GM18499 (cell line): ENCODE results near the gene QPCT.
"Not testable (repeated sequence)": the region's sequence is repeated elsewhere in the genome, so short reads cannot be mapped to it uniquely, and the experiment has no call there.

Experiments
- ATAC-seq: cut with Tn5 transposase; IDR thresholded peaks from one replicate; pipeline ENCODE4 v1.9.1; 2021; ENCODE audit warnings: moderate number of reproducible peaks; ENCODE audit not compliant: insufficient read depth, unreplicated experiment

QPCT gene

DNA sequence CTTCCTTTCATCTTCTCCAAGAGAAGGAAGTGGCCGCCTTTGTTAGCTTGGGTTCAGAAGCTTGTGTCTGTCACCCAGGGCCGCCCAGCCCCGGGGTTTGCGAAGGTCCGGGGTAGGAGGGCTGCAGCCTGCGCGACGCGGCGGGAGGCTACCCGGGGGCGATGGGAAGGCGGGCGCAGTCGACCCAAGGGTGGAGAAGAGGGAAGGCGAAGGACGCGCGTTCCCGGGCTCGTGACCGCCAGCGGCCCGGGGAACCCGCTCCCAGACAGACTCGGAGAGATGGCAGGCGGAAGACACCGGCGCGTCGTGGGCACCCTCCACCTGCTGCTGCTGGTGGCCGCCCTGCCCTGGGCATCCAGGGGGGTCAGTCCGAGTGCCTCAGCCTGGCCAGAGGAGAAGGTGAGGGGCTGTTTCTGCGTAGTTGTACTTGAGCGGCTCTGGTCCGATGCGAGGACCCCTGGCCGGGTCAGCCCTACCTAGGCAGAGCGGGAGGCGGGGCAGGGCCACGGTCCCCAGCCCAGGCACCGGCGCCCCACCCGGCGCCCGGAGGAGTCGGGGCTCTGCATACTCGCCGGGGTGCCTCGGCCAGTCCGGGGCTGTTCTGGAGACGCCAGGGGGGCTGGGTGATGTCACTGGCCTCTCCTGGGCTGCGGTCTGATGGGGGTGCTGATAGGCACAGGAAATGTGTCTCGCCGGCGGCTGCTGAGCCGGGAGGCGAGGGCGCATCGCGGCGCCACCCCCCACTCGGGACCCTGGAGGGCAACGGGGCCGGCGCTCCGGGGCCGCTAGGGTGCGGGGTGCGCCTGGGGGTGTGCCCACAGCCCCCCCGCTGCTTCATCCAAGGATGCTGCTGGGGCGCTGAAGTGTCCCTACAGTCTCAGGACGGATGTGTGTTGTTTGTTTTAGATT lies at the start of gene QPCT:
Gene QPCT (plus strand): TSS at position 178 of the 909 bp plus-strand sequence. CDS start 102 bp downstream, at position 280.
- ATAC-seq, result no peak

GRCh38 chr2:37294858-37295257 lies 49.6 kb upstream of the QPCT start:
- not testable (repeated sequence) for ATAC-seq

GRCh38 chr2:37295469-37296073 lies 48.9 kb upstream of the QPCT start:
- ATAC-seq, result no peak

GRCh38 chr2:37297632-37298031 lies 46.8 kb upstream of the QPCT start:
- ATAC-seq, result no peak

GRCh38 chr2:37300146-37300545 lies 44.3 kb upstream of the QPCT start:
- ATAC-seq, result no peak

- no peak for ATAC-seq
These were observed 43.9 kb upstream of the QPCT start for GRCh38 chr2:37300578-37300977.

DNA sequence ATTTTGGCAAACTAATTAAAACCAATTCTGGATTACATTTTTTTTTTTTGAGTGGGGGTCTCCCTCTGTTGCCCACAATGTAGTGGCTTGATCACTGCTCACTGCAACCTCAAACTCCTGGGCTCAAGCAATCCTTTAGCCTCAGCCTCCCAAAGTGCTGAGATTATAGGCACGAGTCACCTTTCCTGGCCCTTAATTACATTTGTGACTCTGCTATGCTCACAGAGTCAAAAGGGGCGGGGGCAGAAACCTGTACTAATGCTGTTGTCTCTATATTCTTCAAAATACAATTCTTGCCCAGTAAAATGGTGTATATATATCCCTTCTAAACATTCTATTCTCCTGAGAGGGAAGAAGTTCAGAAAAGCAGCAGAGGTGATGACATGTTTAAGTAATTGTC lies 43.0 kb upstream of the QPCT start:
- no peak for ATAC-seq

DNA sequence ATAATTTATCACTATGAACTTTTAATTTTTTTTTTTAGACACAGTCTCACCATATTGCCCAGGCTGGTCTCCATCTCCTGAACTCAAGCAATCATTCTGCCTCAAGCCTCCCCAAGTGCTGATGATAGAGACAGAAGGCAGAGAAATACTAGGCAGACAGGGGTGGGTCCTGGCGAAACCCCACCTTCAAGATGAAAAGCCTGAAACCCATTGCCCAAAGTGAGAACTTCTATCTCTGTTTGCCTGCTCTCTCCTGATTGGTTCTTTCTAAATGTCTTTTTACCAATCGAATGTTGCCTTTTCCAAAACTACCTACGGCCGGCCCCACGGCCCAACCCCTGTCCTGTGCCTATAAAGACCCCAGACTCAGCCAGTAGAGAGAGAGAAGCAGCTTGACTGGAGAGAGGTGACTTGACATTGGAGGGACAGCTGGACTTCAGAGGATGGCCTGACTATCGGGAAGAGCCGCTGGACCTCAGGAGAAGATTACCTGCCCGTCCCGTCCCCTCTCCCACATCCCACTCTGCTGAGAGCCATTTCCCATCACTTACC lies 41.7 kb upstream of the QPCT start:
- ATAC-seq, result no peak

DNA sequence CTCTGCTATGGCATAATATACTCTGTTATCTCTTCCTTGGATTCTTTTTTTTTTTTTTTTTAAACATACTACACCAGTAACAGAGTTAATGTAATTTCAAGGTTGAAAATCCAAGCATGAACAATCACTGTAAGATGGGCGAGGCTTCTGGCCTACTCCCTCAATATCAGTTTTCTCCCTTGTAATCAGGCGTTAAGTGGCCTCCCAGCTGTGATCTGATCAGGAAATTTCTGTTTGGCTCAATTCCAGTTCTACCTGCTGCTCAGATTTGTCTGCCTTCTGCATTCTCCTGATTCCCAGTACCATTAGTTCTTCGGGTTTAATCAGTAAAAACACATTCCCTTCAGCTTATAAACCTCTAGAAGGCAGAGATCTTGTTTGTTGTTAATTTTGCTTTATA lies 38.4 kb upstream of the QPCT start:
- no peak for ATAC-seq

DNA sequence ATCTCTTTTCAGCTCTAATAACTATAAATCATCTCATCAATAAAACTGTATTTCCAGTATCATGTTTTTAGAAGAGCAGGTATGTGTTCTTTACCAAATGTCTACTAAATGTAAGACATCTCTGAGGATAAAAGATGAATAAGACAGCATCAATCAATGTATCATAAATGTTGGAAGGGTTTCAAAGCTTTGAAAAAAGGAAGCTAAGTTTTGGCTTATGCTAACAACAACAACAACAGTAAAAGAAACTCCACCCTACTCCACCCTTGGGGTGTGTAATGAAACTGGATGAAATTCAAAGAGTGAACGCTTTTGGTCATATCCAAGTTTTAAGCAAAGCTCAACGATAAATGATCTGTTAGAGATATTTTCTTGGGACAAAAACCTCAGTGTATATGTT lies 36.9 kb upstream of the QPCT start:
- no peak for ATAC-seq

GRCh38 chr2:37315364-37315763 lies 29.1 kb upstream of the QPCT start:
- ATAC-seq, result no peak

GRCh38 chr2:37316181-37316580 lies 28.2 kb upstream of the QPCT start:
- no peak for ATAC-seq

- no peak for ATAC-seq
These were observed 26.7 kb upstream of the QPCT start for GRCh38 chr2:37317746-37318145.

- ATAC-seq, result peak; percentile 78
These were observed 26.0 kb upstream of the QPCT start for GRCh38 chr2:37318401-37318800.

- no peak for ATAC-seq
These were observed 24.4 kb upstream of the QPCT start for GRCh38 chr2:37319754-37320609.

DNA sequence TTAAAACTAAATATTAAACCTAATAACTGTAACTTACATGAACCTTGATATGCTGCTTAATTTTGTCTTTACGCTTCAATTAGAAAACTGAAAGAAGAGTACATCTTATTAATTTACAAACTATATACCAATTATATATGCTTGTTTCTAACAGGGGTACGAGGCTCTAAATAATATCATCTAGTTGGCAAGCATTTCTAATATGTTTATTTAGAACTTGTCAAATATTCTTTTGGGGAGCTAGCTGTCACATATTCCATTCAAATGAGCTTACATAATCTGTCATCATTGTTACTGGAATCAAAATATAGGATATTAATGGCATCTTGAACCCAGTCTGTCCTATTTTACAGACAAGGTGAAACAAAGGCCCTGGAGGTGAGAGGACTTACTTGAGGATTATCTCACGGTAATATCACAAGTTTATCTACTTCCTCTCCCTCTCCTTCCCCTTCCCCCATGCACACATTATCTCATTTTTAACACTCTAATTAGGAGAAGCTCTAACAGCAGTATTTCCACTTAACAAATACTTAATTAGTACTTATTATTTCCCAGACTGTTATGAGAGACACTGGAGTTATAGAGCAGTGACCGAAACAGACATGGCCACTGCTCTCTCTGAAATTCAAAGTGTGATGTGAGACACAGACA lies 23.3 kb upstream of the QPCT start:
- ATAC-seq, result no peak

GRCh38 chr2:37322368-37322767 lies 22.1 kb upstream of the QPCT start:
- no peak for ATAC-seq

DNA sequence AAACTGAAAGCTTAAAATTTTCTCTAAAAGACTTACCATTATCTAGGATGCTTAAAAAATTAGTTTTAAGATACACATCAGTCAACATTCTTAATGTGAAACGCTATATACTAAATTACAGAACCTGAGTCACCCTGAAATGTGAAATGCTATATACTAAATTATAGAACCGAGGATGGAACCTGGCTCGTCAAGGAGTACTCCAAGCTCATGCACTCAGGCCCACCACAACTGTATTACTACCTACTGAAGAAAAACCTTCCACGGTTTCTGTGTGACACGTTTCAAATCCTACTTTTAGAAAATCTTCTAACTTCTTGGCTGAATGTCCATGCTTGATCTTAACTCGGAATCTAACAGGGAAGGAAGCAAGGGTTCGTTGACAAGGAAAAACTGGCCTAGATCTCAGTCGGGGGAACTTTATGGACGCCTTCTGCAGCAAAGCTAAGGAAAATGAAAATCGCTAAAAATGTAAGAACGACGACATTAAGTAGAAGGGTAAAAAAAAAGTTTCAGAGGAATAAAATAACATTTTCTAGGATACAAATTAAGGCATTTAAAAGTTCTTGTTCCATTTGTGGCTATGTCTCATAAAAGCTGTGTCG lies 21.2 kb upstream of the QPCT start:
- ATAC-seq, result no peak

DNA sequence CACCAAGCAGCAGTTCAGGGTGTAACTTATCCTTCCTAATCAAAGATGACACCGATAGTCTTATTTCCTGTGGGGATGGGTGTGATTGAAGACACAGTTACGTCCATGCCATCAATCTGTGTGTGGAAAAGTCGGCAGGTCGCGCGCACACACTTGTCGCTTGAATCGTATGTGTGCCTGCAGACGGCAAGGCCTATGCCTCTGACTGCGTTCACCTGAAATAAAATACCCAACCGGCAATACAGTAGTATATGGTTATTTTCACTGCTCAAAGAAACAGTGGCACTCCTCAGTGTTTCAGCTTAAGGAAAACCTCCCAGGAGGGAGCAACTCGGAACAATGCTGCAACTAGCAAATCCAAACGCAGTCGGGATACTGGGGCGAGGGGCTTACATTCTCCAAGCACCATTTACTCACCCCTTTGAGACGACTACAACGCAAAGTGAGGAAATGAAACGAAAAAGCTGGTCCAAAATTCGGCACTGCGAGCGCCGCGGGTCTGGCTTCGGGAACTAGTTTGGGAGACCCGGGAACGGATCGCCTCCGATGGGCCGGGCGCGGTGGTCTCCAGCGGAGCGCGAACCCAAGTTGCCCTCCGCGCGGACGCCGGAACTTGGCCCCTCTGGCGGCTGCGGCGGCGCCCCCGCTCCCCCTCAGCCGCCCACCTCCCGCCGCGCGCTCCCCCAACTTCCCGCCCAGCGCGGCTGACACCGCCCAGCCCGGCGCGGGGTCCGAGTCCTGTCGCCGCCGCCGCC lies 20.5 kb upstream of the QPCT start:
- ATAC-seq, result no peak
